ENCODE data around the gene KRT20.
"Not testable (repeated sequence)": the region's sequence is repeated elsewhere in the genome, so short reads cannot be mapped to it uniquely, and the experiment has no call there.

KRT20 gene

GRCh38 chr17:40896916-40897455 is 11.9 kb upstream of the KRT20 start:
- DNase-seq, result no peak

GRCh38 chr17:40895106-40895730 is 10.2 kb upstream of the KRT20 start:
- no peak for DNase-seq

- no peak for DNase-seq
These were observed 3.2 kb upstream of the KRT20 start for GRCh38 chr17:40888196-40888720.

- DNase-seq, result no peak
These were observed 1.0 kb upstream of the KRT20 start for GRCh38 chr17:40886090-40886489.

- no peak for DNase-seq
These were observed 1.3 kb downstream of the KRT20 start for GRCh38 chr17:40883626-40884334.

GRCh38 chr17:40883031-40883430 is 2.0 kb downstream of the KRT20 start:
- DNase-seq, result no peak

- no peak for DNase-seq
These were observed 6.0 kb downstream of the KRT20 start for GRCh38 chr17:40879026-40879425.

GRCh38 chr17:40878044-40878443 is 7.0 kb downstream of the KRT20 start:
- no peak for DNase-seq

- DNase-seq, result no peak
These were observed 11.2 kb downstream of the KRT20 start for GRCh38 chr17:40873801-40874200.

- DNase-seq, result no peak
These were observed 11.8 kb downstream of the KRT20 start for GRCh38 chr17:40873255-40873654.

GRCh38 chr17:40872416-40872815 is 12.6 kb downstream of the KRT20 start:
- no peak for DNase-seq

- no peak for DNase-seq
These were observed 13.7 kb downstream of the KRT20 start for GRCh38 chr17:40871316-40871715.

- no peak for DNase-seq
These were observed 14.9 kb downstream of the KRT20 start for GRCh38 chr17:40870136-40870535.

- no peak for DNase-seq
These were observed 18.2 kb downstream of the KRT20 start, which contains the start of gene KRT12 for GRCh38 chr17:40866838-40867237. Gene KRT12 (minus strand): TSS chr17:40867223. CDS start chr17:40867186, 37 bp downstream.

GRCh38 chr17:40864661-40865390 is 20.2 kb downstream of the KRT20 start:
- no peak for DNase-seq

GRCh38 chr17:40862985-40863733 is 21.9 kb downstream of the KRT20 start:
- no peak for DNase-seq

- no peak for DNase-seq
These were observed 25.5 kb downstream of the KRT20 start for GRCh38 chr17:40859536-40859935.

GRCh38 chr17:40858667-40859066 is 26.4 kb downstream of the KRT20 start:
- not testable (repeated sequence) for DNase-seq

GRCh38 chr17:40857535-40857934 is 27.5 kb downstream of the KRT20 start:
- no peak for DNase-seq

GRCh38 chr17:40854175-40854814 is 30.7 kb downstream of the KRT20 start:
- no peak for DNase-seq

GRCh38 chr17:40852364-40852763 is 32.7 kb downstream of the KRT20 start:
- no peak for DNase-seq

Measured in T-helper 1 cell (primary cell).